Fibroblast of villous mesenchyme (primary cell): Measurements from ENCODE around the gene RNF8. TPM values are rescaled to one million over a fixed set of nuclear protein-coding genes. Genes with fewer than 3 reads are reported as not detected.

Experiments used
- DNase-seq: peaks from one replicate; pipeline ENCODE4 v3.0.0-alpha.2; 2010; ENCODE audit warnings: low read depth
- H3K4me3 ChIP-seq: 2 replicates; pipeline ENCODE4 v1.5.1; 2011; ENCODE audit warnings: low read depth, mild to moderate bottlenecking, low read length
- total RNA-seq: library from RNA; depleted of rRNA; stranded (reverse); fragments of >200 nt; gene quantifications from 2 replicates; pipeline ENCODE4 v1.2.3, GENCODE V29; 2012
- TF ChIP-seq, protein P1 (sequence below): IDR thresholded peaks from 2 replicates; pipeline ENCODE4 v1.5.1; 2012; ENCODE audit warnings: low read depth, mild to moderate bottlenecking, low read length; ENCODE audit not compliant: insufficient read depth

The RNF8 gene
- total RNA-seq, 1 donor, result 22.5 TPM

DNA sequence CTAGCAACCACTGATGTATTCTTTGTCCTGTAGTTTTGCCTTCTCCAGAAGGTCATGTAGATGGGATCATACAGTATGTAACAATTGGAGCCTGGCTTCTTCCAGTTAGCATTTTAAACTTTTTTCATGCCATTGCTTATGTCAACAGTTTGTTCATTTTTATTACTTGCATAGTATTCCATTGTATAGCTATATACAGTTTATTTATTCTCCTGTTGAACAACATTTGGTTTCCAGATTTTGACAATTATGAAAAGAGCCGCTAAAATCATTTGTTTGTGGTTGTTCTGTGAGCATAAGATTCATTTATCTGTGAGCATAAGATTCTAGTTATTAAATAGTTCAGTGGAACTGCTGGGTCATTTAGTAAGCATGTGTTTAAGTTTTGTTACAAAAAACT lies 55.7 kb downstream of the RNF8 start:
- DNase-seq, result no peak
- TF ChIP-seq, protein P1, sequence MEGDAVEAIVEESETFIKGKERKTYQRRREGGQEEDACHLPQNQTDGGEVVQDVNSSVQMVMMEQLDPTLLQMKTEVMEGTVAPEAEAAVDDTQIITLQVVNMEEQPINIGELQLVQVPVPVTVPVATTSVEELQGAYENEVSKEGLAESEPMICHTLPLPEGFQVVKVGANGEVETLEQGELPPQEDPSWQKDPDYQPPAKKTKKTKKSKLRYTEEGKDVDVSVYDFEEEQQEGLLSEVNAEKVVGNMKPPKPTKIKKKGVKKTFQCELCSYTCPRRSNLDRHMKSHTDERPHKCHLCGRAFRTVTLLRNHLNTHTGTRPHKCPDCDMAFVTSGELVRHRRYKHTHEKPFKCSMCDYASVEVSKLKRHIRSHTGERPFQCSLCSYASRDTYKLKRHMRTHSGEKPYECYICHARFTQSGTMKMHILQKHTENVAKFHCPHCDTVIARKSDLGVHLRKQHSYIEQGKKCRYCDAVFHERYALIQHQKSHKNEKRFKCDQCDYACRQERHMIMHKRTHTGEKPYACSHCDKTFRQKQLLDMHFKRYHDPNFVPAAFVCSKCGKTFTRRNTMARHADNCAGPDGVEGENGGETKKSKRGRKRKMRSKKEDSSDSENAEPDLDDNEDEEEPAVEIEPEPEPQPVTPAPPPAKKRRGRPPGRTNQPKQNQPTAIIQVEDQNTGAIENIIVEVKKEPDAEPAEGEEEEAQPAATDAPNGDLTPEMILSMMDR, result no peak
- H3K4me3 ChIP-seq, result no peak overlapping the region

- TF ChIP-seq, protein P1, result no peak
- no peak overlapping the region for H3K4me3 ChIP-seq
- no peak for DNase-seq
Observed at GRCh38 chr6:37417393-37417792, 63.6 kb downstream of the RNF8 start.

DNA sequence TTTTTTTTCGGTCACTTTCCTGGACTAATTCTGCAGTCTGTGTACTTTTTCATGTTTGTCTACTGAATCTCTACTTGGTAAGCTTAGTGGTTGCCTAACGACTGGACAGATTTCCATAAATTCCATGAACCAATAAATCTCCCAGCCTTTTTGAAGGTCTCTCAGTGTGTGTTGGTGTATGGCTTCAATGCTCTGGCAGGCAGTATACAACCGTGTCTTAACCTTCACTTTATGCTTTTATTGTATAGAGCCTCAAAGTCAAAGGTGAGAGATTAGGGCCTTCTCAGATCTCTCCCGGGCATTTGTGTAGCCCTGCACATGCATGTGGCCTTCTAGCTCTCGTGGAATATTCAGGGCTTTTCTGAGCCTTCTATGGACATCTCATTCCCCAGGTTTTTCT lies 64.9 kb downstream of the RNF8 start:
- TF ChIP-seq, protein P1, result no peak
- no peak for DNase-seq
- no peak overlapping the region for H3K4me3 ChIP-seq

DNA sequence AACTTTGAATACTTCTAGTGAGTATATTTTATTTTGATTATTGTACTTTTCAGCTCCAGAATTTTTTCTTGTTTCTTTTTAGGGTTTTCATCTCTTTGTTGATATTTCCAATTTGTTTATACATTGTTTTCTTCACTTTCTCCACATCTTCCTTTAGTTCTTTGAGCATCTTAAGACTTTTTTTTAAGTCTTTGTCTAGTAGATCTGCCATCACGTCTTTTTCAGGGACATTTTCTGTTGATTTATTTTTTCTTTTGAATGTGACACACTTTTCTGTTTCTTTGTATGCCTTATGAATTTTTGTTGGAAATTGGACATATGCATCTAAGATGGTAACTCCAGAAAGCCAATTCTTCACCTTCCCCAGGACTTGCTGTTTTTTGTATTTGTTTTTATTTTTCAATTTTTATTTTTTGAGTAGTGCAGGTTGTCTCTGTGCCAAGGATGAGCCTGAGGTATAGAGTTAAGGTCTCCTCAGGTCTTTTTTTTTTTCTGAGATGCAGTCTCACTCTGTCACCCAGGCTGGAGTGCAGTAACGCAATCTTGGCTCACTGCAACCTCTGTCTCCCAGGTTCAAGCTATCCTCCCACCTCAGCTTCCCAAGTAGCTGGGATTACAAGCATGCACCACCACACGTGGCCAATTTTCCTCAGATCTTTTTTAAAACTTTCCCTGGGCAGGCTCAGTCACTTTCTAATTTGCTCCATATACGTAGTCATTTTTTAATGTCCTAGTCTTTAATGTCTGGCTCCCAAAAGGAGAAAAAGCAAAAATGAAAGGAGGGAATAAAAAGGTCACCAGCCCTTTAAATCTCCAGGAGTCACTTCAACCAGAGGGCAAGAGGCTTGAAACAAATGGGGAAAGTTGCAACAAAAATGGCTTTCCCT lies 72.5 kb downstream of the RNF8 start:
- no peak for DNase-seq
- no peak overlapping the region for H3K4me3 ChIP-seq
- TF ChIP-seq, protein P1, result no peak

DNA sequence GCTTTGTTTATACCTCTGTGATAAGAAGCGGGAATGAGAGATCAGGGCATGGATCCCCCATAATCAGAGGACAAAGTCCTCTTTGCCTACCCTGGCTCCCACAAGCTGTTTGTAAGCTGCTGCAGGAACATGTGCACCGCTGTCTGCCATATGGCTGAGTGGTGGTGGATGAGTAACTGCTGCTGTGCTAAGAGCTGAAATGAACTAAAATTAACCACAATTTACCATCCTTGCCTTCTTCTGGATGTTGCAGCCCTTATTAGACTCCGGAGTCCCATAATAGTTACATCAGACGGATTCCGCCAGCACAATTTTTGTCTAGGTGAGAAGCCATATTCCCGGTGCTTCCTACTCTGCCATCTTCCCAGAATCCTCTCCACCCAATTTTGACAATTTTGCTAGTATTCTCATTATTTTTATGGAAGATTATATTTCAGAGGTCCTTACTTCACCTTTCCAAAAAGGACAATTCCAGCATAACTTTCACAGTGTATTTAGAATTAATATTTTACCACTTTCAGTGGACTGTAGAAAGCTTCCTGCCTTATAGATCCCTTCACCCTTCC lies 73.2 kb downstream of the RNF8 start:
- DNase-seq, result no peak
- no peak overlapping the region for H3K4me3 ChIP-seq
- TF ChIP-seq, protein P1, result no peak

DNA sequence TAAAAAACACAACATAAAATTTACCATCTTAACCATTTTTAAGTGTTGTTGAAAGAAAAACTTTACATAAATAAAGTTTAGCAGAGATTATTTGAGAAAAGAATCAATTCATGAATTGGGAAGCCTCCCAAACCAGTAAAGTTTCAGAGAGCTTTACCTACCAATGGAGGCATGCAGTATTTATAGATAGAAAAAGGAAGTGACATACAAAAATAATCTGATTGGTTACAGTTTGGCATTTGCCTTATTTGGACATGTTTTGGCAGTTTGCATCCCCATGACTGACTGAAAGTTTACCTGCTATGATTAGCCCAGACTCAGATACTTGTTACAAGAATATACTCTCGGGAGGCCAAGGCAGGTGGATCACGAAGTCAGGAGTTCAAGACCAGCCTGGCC lies 75.6 kb downstream of the RNF8 start:
- H3K4me3 ChIP-seq, result no peak overlapping the region
- TF ChIP-seq, protein P1, result no peak
- DNase-seq, result no peak
